ENCODE measurements around the gene HDDC3. TPM values are rescaled to one million over a fixed set of nuclear protein-coding genes. Genes with fewer than 3 reads are reported as not detected.

Gene HDDC3
- total and polyA plus RNA-seq, 9 of the 15 experiments (the other 6 are each of a cell fraction or from before 2014, with no cell fraction given): 14.9 to 55.8 (median 36.9) TPM

DNA sequence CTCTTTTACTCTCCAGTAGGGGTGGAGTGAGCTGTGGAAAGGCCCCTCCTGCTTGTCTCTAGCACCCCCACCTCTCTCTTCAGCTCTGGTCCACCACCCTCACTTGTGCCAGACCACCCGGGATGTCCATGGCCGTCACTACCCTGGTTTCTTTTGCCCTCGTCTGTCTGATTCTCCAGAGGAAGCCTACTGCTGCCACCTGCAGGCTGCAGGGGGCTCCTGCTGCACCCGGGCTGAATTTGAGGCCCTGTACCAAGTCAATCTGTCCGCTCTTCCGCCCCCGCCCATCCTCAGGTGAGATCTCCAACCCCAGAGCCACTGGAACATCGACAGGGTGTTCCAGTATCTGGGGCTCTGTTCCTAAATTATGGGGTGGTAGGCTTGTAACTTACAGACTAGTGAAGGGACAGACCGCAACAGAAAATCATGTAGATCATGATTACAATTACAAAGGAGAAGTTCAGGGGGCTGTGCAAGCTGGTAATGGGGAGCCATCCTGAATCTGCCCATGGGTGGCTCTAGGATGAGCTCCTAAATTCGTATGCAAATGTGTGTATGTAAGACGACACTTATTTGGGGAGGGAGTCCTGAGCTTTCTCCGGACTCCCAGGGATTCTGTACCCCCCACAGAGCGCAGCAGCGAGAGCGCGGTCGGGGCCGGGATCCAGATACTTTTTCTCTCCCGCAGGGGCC lies 2.1 kb upstream of the HDDC3 start:
- H3K9me1 ChIP-seq (ENCODE audit: control insufficient read depth, insufficient read depth, low read length): no peaks in the 10 kb centered on the region
- peaks cover 32% of the 10 kb centered on the region for H3K36me3 ChIP-seq (ENCODE audit: control insufficient read depth, insufficient read depth, low read length)
- no TSS peak for BruUV-seq (replicated peaks)
- H3K27me3 ChIP-seq (ENCODE audit: control insufficient read depth in 2 of 2, insufficient read depth in 2 of 2, low read length in 2 of 2): no peaks in the 10 kb centered on the region
- H3K9ac ChIP-seq (ENCODE audit: insufficient read depth in 1 of 2, low read depth in 2 of 2, low read length in 2 of 2): peak overlapping the region; percentile 77 to 95; a peak in 3 of 4 replicates
- H3K4me3 ChIP-seq: peak overlapping the region; percentile 80
- peak overlapping the region; percentile 91 for H2AFZ ChIP-seq (ENCODE audit: low read depth, low read length)
- intact Hi-C loops (cut with micrococcal nuclease): loop anchor here (1.0 to 10.0 kb wide), 7 partner anchors 98 to 640 kb away; no protein-coding TSS in a partner anchor
- POLR2A ChIA-PET: interaction anchor here (0.5 to 6.7 kb wide), 14 partner anchors 9 to 320 kb away, joined by 3 to 70 read pairs (median 6); partner anchors contain the start of genes MAN2A2 and RCCD1
- CTCF ChIA-PET (ENCODE audit: low intra/inter-chr PET ratio): interaction anchor here (0.5 to 1.0 kb wide), 4 partner anchors 31 to 641 kb away, joined by 3 to 4 read pairs (median 4); no protein-coding TSS in a partner anchor
- in situ Hi-C loops (cut with MboI): no loop called here
- DNase-seq (ENCODE audit: extremely low read depth in 1 of 4, low spot score in 3 of 4): peak; percentile 75 to 93 (median 82)
- ATAC-seq: peak; percentile 54
- peak overlapping the region; percentile 65 for H3K27ac ChIP-seq (ENCODE audit: extremely low read depth, low read depth, low read length)
- 3% methylated on average over 19 of the region's 19 CpGs for WGBS (ENCODE audit: insufficient coverage, low coverage, missing lambda C conversion rate)
- FAIRE-seq: peak; percentile 48
- no peaks in the 10 kb centered on the region for H3K9me3 ChIP-seq (replicated peaks; ENCODE audit: control insufficient read depth, insufficient read depth, low read depth, low read length)
- H3K4me2 ChIP-seq (ENCODE audit: insufficient read depth, low read length): peak overlapping the region; percentile 93
- H4K20me1 ChIP-seq (replicated peaks; ENCODE audit: control insufficient read depth, insufficient read depth, low read length): no peaks in the 10 kb centered on the region
- peaks cover 46% of the 10 kb centered on the region for H3K79me2 ChIP-seq (ENCODE audit: control insufficient read depth, insufficient read depth, low read length)
- peaks cover 41 to 64% of the 10 kb centered on the region in 2 experiments for H3K4me1 ChIP-seq (replicated peaks in 1 of 2; ENCODE audit: control insufficient read depth in 2 of 2, insufficient read depth in 2 of 2, low read length in 2 of 2)
- TF ChIP-seq RAD21 (CRISPR knock-in tag; conservative IDR thresholded peaks at IDR 0.05 in 1 of 2, IDR thresholded peaks at IDR 0.05 in 1 of 2) (peak; percentile 61 to 82), PHF21A (IDR thresholded peaks at IDR 0.05; ENCODE audit: borderline replicate concordance, low read depth) (peak; percentile 28; the same call in 1 of the 2 replicates), YY1 (IDR thresholded peaks at IDR 0.05; ENCODE audit: borderline replicate concordance in 1 of 3, control insufficient read depth in 1 of 3, extremely low read depth in 1 of 3, insufficient read depth in 3 of 3, insufficient read length in 1 of 3, insufficient replicate concordance in 2 of 3, low read depth in 1 of 3, low read length in 2 of 3) (peak in 1 of 3 experiments; percentile 59), NONO (IDR thresholded peaks at IDR 0.05; ENCODE audit: low read depth in 2 of 2, low read length in 1 of 2) (0 out of 4 replicates have a peak, but pooled peaks of 1 of the 2 experiments have one; percentile 34), FOXP1 (CRISPR knock-in tag; IDR thresholded peaks at IDR 0.05) (peak; percentile 94), EGR1 (conservative IDR thresholded peaks at IDR 0.05) (peak; percentile 90), SAP30 (IDR thresholded peaks at IDR 0.05; ENCODE audit: borderline replicate concordance, insufficient read depth, low read depth, low read length, poor library complexity, severe bottlenecking) (peak; percentile 24), GATAD2A (IDR thresholded peaks at IDR 0.05) (peak; percentile 57; the same call in 1 of the 2 replicates), ZNF143 (CRISPR knock-in tag; IDR thresholded peaks at IDR 0.05) (peak; percentile 26; the same call in 1 of the 2 replicates), BHLHE40 (IDR thresholded peaks at IDR 0.05; ENCODE audit: low read length) (0 out of 2 replicates have a peak, but pooled peaks have one; percentile 58), ZEB2 (IDR thresholded peaks at IDR 0.05) (peak; percentile 62; the same call in 1 of the 2 replicates), ZNF766 (CRISPR knock-in tag; conservative IDR thresholded peaks at IDR 0.05) (peak; percentile 94), ZNF592 (IDR thresholded peaks at IDR 0.05) (0 out of 2 replicates have a peak, but pooled peaks have one; percentile 49)
- TF ChIP-seq, protein P1, sequence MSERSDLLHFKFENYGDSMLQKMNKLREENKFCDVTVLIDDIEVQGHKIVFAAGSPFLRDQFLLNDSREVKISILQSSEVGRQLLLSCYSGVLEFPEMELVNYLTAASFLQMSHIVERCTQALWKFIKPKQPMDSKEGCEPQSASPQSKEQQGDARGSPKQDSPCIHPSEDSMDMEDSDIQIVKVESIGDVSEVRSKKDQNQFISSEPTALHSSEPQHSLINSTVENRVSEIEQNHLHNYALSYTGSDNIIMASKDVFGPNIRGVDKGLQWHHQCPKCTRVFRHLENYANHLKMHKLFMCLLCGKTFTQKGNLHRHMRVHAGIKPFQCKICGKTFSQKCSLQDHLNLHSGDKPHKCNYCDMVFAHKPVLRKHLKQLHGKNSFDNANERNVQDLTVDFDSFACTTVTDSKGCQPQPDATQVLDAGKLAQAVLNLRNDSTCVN (CRISPR knock-in tag; IDR thresholded peaks at IDR 0.05): no peak
